T-helper 1 cell treated with Interleukin-12 subunit alpha and Interleukin-12 subunit beta and Interleukin-4 antibody, amounts not matched to agents 30 μg/mL and 1 μg/mL, for 36 hours (primary cell): Measurements from ENCODE around the gene NME1.
A peak's percentile ranks its signal among the peaks of the same experiment; 100 is the strongest.

Experiments
- H3K27ac Mint-ChIP-seq: one replicate; pipeline ENCODE4 v1.8.0; 2021; ENCODE audit warnings: mild to moderate bottlenecking, mixed read lengths
- H3K27me3 Mint-ChIP-seq: one replicate; pipeline ENCODE4 v1.8.0; 2021; ENCODE audit warnings: low read depth, mixed read lengths
- H3K36me3 Mint-ChIP-seq: one replicate; pipeline ENCODE4 v1.8.0; 2021; ENCODE audit warnings: low read depth, mixed read lengths
- H3K4me1 Mint-ChIP-seq: one replicate; pipeline ENCODE4 v1.8.0; 2021; ENCODE audit warnings: low read depth, mixed read lengths
- H3K4me3 Mint-ChIP-seq: one replicate; pipeline ENCODE4 v1.8.0; 2021; ENCODE audit warnings: mild to moderate bottlenecking, moderate library complexity, mixed read lengths
- H3K9me3 Mint-ChIP-seq: one replicate; pipeline ENCODE4 v1.8.0; 2021; ENCODE audit warnings: mixed read lengths

The NME1 gene

GRCh38 chr17:51128076-51128475 lies 25.3 kb upstream of the NME1 start:
- Mint-ChIP-seq H3K27ac (no peak overlapping the region), H3K9me3 (no peaks in the 10 kb centered on the region), H3K27me3 (peaks cover 3% of the 10 kb centered on the region), H3K4me3 (no peak overlapping the region), H3K4me1 (no peaks in the 10 kb centered on the region), H3K36me3 (no peaks in the 10 kb centered on the region)

DNA sequence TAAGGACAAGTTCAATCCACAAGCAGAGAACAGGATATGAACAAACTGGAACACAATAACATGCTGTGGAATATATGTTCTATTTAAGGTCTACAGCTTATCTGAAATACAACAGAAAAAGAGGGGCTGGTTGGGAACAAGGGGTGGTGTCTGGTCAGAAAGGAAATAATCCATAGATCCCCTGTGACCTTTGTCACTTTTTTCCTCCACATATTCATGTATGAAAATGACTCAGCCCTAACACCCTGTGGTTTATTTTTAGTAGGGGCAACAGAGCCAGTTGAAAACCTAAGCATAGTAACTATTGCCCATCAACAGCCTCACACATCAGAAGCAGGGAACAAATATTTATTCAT lies 20.4 kb upstream of the NME1 start:
- Mint-ChIP-seq H3K27me3 (no peaks in the 10 kb centered on the region), H3K9me3 (peaks cover 3% of the 10 kb centered on the region), H3K4me1 (peaks cover 3% of the 10 kb centered on the region), H3K36me3 (no peaks in the 10 kb centered on the region), H3K27ac (no peak overlapping the region), H3K4me3 (no peak overlapping the region)

GRCh38 chr17:51133365-51133764 lies 20.0 kb upstream of the NME1 start:
- Mint-ChIP-seq H3K27me3 (no peaks in the 10 kb centered on the region), H3K36me3 (no peaks in the 10 kb centered on the region), H3K4me1 (peaks cover 3% of the 10 kb centered on the region), H3K27ac (no peak overlapping the region), H3K4me3 (no peak overlapping the region), H3K9me3 (peaks cover 3% of the 10 kb centered on the region)

GRCh38 chr17:51135956-51136355 lies 17.4 kb upstream of the NME1 start:
- Mint-ChIP-seq H3K4me3 (no peak overlapping the region), H3K4me1 (peaks cover 3% of the 10 kb centered on the region), H3K36me3 (no peaks in the 10 kb centered on the region), H3K9me3 (peaks cover 3% of the 10 kb centered on the region), H3K27ac (no peak overlapping the region), H3K27me3 (no peaks in the 10 kb centered on the region)

DNA sequence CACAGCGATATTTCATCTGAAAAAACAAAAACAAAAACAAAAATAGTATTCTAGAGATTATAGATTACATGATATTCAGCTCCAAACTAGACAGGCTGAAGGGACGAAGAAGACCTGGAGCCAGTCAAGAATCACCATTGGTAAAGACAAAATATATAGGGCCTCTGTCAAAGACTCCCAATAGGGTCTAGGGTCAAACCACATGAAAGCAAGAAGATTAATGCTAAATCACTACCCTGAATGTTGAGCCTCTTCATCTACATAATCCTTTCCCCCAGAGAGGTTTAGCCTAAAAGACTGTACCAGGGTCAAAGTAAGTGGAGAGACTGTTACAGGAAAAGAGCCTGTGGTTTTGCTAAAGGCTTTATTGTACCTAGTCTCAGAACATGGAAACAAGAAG lies 10.8 kb upstream of the NME1 start:
- H3K27ac Mint-ChIP-seq, result no peak overlapping the region
- no peaks in the 10 kb centered on the region for H3K27me3 Mint-ChIP-seq
- H3K4me1 Mint-ChIP-seq, result peaks cover 4% of the 10 kb centered on the region
- H3K4me3 Mint-ChIP-seq, result no peak overlapping the region
- H3K36me3 Mint-ChIP-seq, result no peaks in the 10 kb centered on the region
- no peaks in the 10 kb centered on the region for H3K9me3 Mint-ChIP-seq

- Mint-ChIP-seq H3K4me1 (peaks cover 7% of the 10 kb centered on the region), H3K27ac (no peak overlapping the region), H3K36me3 (no peaks in the 10 kb centered on the region)
These were observed 8.9 kb upstream of the NME1 start for GRCh38 chr17:51144266-51145022.

DNA sequence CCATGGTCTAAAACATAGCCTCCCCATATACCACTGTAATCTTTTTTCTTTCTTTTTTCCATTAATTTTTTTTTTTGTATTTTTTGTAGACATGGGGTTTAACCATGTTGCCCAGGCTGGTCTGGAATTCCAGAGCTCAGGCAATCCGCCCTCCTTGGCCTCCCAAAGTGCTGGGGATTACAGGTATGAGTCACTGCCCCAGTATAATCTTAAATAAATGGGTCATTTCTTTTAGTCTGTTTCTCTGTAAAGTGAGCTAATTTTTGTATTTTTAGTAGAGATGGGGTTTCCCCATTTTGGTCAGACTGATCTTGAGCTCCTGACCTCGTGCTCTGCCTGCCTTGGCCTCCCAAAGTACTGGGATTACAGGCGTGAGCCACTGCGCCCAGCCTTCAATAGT lies 5.7 kb upstream of the NME1 start:
- Mint-ChIP-seq H3K9me3 (no peaks in the 10 kb centered on the region), H3K4me3 (no peak overlapping the region), H3K4me1 (peaks cover 7% of the 10 kb centered on the region), H3K36me3 (no peaks in the 10 kb centered on the region), H3K27ac (no peak overlapping the region), H3K27me3 (no peaks in the 10 kb centered on the region)

More at GRCh38 chr17:51144266-51145022, 8.9 kb upstream of the NME1 start:
- Mint-ChIP-seq H3K4me3 (no peak overlapping the region), H3K9me3 (no peaks in the 10 kb centered on the region), H3K27me3 (no peaks in the 10 kb centered on the region)

DNA sequence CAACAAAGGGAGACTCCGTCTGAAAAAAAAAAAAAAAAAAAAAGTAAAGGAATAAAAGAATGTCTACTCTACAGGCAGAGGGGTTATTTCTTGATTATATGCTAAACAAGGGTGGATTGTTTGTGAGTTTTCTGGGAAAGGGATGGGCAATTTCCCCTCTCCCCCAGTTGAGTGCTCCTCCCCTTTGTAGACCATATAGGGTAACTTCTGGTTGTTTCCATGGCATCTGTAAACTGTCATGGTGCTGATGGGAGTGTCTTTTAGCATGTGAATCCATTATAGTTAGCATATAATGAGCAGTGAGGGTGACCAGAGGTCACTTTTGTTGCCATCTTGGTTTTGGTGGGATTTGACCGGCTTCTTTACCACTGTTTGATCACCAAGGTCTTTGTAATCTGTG lies 4.2 kb upstream of the NME1 start:
- Mint-ChIP-seq H3K4me1 (peaks cover 7% of the 10 kb centered on the region), H3K27me3 (no peaks in the 10 kb centered on the region), H3K9me3 (no peaks in the 10 kb centered on the region), H3K27ac (no peak overlapping the region), H3K36me3 (no peaks in the 10 kb centered on the region), H3K4me3 (no peak overlapping the region)

GRCh38 chr17:51150932-51151331 lies 2.4 kb upstream of the NME1 start:
- no peaks in the 10 kb centered on the region for H3K27me3 Mint-ChIP-seq
- H3K9me3 Mint-ChIP-seq, result no peaks in the 10 kb centered on the region
- H3K27ac Mint-ChIP-seq, result no peak overlapping the region
- H3K4me3 Mint-ChIP-seq, result no peak overlapping the region
- peaks cover 14% of the 10 kb centered on the region for H3K4me1 Mint-ChIP-seq
- peaks cover 5% of the 10 kb centered on the region for H3K36me3 Mint-ChIP-seq

DNA sequence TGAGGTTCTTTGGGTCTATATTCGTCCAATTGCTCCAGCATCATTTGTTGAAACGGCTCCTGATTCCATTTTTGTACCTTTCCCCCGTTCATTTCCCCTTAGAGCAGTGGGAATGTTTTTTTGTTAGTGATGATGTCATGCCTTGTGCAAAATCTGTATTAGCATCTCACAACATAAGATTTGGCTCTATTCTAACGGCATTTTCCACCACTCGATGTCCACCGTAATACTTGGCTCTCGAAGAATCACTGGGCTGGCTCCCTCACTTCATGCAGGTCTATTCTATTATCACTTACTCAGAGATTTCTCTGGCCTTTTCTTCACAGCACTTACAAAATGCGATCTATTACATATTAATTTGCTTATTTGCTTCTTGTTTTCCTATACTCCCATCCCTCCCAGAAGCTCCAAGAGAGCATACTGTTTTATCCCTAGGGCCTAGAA lies 571 bp upstream of the NME1 start:
- Mint-ChIP-seq H3K9me3 (no peaks in the 10 kb centered on the region), H3K4me3 (no peak overlapping the region), H3K36me3 (peaks cover 13% of the 10 kb centered on the region), H3K27ac (no peak overlapping the region), H3K27me3 (no peaks in the 10 kb centered on the region), H3K4me1 (peaks cover 16% of the 10 kb centered on the region)

GRCh38 chr17:51154176-51154575 lies 817 bp downstream of the NME1 start:
- Mint-ChIP-seq H3K9me3 (no peaks in the 10 kb centered on the region), H3K36me3 (peaks cover 18% of the 10 kb centered on the region), H3K4me3 (no peak overlapping the region), H3K27me3 (no peaks in the 10 kb centered on the region), H3K4me1 (peaks cover 17% of the 10 kb centered on the region), H3K27ac (no peak overlapping the region)

GRCh38 chr17:51155416-51155815 lies 2.1 kb downstream of the NME1 start:
- H3K4me1 Mint-ChIP-seq, result peaks cover 21% of the 10 kb centered on the region
- peak overlapping the region; percentile 20 for H3K4me3 Mint-ChIP-seq
- no peak overlapping the region for H3K27ac Mint-ChIP-seq
- H3K27me3 Mint-ChIP-seq, result no peaks in the 10 kb centered on the region
- H3K36me3 Mint-ChIP-seq, result peaks cover 23% of the 10 kb centered on the region
- no peaks in the 10 kb centered on the region for H3K9me3 Mint-ChIP-seq

GRCh38 chr17:51159604-51160003 lies 6.2 kb downstream of the NME1 start:
- Mint-ChIP-seq H3K4me1 (peaks cover 21% of the 10 kb centered on the region), H3K9me3 (no peaks in the 10 kb centered on the region), H3K27ac (no peak overlapping the region), H3K4me3 (no peak overlapping the region), H3K36me3 (peaks cover 42% of the 10 kb centered on the region), H3K27me3 (no peaks in the 10 kb centered on the region)

GRCh38 chr17:51161541-51161940 lies 8.2 kb downstream of the NME1 start:
- H3K9me3 Mint-ChIP-seq, result no peaks in the 10 kb centered on the region
- H3K4me3 Mint-ChIP-seq, result no peak overlapping the region
- no peaks in the 10 kb centered on the region for H3K27me3 Mint-ChIP-seq
- peaks cover 39% of the 10 kb centered on the region for H3K36me3 Mint-ChIP-seq
- peaks cover 19% of the 10 kb centered on the region for H3K4me1 Mint-ChIP-seq
- no peak overlapping the region for H3K27ac Mint-ChIP-seq

DNA sequence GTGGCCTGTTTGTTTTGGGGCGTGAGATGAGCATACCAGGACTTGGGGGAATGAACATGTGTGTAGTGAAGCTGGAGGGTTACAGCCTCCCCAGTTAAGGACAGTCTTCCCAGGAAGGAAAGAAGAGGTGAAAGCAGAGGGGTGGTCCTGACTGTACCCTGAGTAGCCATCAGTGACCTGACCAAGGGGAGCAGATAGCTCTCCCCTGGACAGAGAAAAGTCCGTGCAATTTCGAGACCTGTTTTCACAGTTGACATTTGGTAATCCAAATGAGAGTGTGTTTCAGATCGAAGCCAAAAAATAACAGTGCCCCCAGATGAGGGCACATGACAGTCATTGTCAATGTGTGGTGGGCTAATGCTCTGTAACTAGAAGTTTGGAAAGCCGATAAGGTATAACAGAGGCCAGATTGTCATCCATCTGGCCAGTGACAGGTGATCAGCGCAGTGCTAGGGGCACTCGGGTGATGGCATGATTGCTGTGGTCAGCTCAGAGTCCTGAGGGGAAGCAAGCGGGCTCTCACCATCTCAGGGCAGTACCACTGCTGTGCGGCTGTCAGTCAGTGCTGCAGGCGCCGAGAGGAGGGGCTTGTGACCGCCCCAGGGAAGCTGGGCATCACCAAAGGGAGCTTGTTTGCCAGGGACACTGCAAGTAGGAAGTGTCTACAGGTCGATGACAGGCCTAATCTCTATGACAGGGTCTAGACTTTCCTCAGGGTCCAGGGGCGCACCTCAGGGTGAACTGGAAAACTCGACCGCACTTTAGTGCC lies 11.7 kb downstream of the NME1 start:
- peaks cover 40% of the 10 kb centered on the region for H3K36me3 Mint-ChIP-seq
- peak overlapping the region; percentile 95 for H3K4me3 Mint-ChIP-seq
- H3K27me3 Mint-ChIP-seq, result no peaks in the 10 kb centered on the region
- peak overlapping the region; percentile 97 for H3K27ac Mint-ChIP-seq
- H3K4me1 Mint-ChIP-seq, result peaks cover 24% of the 10 kb centered on the region
- H3K9me3 Mint-ChIP-seq, result no peaks in the 10 kb centered on the region
